HG03064 (cell line): ENCODE results near the gene MGAT5.

ENCODE experiments used
- ATAC-seq: cut with Tn5 transposase; IDR thresholded peaks from one replicate; pipeline ENCODE4 v1.9.1; 2021; ENCODE audit warnings: low read depth; ENCODE audit not compliant: unreplicated experiment

The MGAT5 gene

GRCh38 chr2:134301099-134301927, 47.4 kb downstream of the MGAT5 start:
- ATAC-seq = no peak

GRCh38 chr2:134301928-134302260, 48.0 kb downstream of the MGAT5 start:
- ATAC-seq = no peak

- no peak for ATAC-seq
These were observed 50.7 kb downstream of the MGAT5 start for GRCh38 chr2:134304394-134305108.

GRCh38 chr2:134305109-134305491, 51.2 kb downstream of the MGAT5 start:
- no peak for ATAC-seq

GRCh38 chr2:134306521-134306920, 52.6 kb downstream of the MGAT5 start:
- no peak for ATAC-seq

- no peak for ATAC-seq
These were observed 53.5 kb downstream of the MGAT5 start for GRCh38 chr2:134307334-134307733.

GRCh38 chr2:134308474-134309385, 54.9 kb downstream of the MGAT5 start:
- ATAC-seq = no peak

GRCh38 chr2:134310107-134311079, 56.5 kb downstream of the MGAT5 start:
- ATAC-seq = no peak

GRCh38 chr2:134312482-134312881, 58.6 kb downstream of the MGAT5 start:
- no peak for ATAC-seq

- no peak for ATAC-seq
These were observed 60.3 kb downstream of the MGAT5 start for GRCh38 chr2:134314202-134314601.

- no peak for ATAC-seq
These were observed 61.0 kb downstream of the MGAT5 start for GRCh38 chr2:134314681-134315368.

GRCh38 chr2:134315471-134315870, 61.6 kb downstream of the MGAT5 start:
- no peak for ATAC-seq

- no peak for ATAC-seq
These were observed 65.9 kb downstream of the MGAT5 start for GRCh38 chr2:134319596-134320254.

GRCh38 chr2:134320930-134321329, 67.1 kb downstream of the MGAT5 start:
- ATAC-seq = no peak

GRCh38 chr2:134323777-134324176, 69.9 kb downstream of the MGAT5 start:
- no peak for ATAC-seq

- no peak for ATAC-seq
These were observed 70.6 kb downstream of the MGAT5 start for GRCh38 chr2:134324430-134324829.

GRCh38 chr2:134324947-134325346, 71.1 kb downstream of the MGAT5 start:
- peak; percentile 51 for ATAC-seq

GRCh38 chr2:134325696-134326095, 71.8 kb downstream of the MGAT5 start:
- ATAC-seq = no peak

- ATAC-seq = no peak
These were observed 73.5 kb downstream of the MGAT5 start for GRCh38 chr2:134327367-134327766.
